SKM-1 (cell line): Measurements from ENCODE around the gene CDH8.
"Not testable (repeated sequence)": the region's sequence is repeated elsewhere in the genome, so short reads cannot be mapped to it uniquely, and the experiment has no call there.

ENCODE experiments used
- DNase-seq: peaks from one replicate; lab custom pipeline; 2025; ENCODE audit not compliant: unreplicated experiment; lab: John Stamatoyannopoulos, UW

Gene CDH8

GRCh38 chr16:61937646-61938045 is 98.6 kb downstream of the CDH8 start:
- DNase-seq: no peak

- no peak for DNase-seq
Observed at GRCh38 chr16:61936522-61936921, 99.7 kb downstream of the CDH8 start.

- no peak for DNase-seq
Observed at GRCh38 chr16:61934601-61935000, 101.6 kb downstream of the CDH8 start.

GRCh38 chr16:61929776-61930175 is 106.5 kb downstream of the CDH8 start:
- no peak for DNase-seq

GRCh38 chr16:61926766-61927165 is 109.5 kb downstream of the CDH8 start:
- DNase-seq: no peak

- no peak for DNase-seq
Observed at GRCh38 chr16:61923629-61924028, 112.6 kb downstream of the CDH8 start.

GRCh38 chr16:61921373-61921772 is 114.9 kb downstream of the CDH8 start:
- no peak for DNase-seq

GRCh38 chr16:61917865-61918826 is 118.1 kb downstream of the CDH8 start:
- DNase-seq: not testable (repeated sequence)

- no peak for DNase-seq
Observed at GRCh38 chr16:61915569-61915968, 120.7 kb downstream of the CDH8 start.

GRCh38 chr16:61909074-61909473 is 127.2 kb downstream of the CDH8 start:
- DNase-seq: no peak

- DNase-seq: no peak
Observed at GRCh38 chr16:61908426-61908825, 127.8 kb downstream of the CDH8 start.

GRCh38 chr16:61901689-61902088 is 134.5 kb downstream of the CDH8 start:
- DNase-seq: no peak

- no peak for DNase-seq
Observed at GRCh38 chr16:61900482-61900881, 135.8 kb downstream of the CDH8 start.

GRCh38 chr16:61897657-61898056 is 138.6 kb downstream of the CDH8 start:
- DNase-seq: no peak

GRCh38 chr16:61892531-61892930 is 143.7 kb downstream of the CDH8 start:
- no peak for DNase-seq

- DNase-seq: no peak
Observed at GRCh38 chr16:61891460-61891859, 144.8 kb downstream of the CDH8 start.

- DNase-seq: no peak
Observed at GRCh38 chr16:61890386-61890785, 145.9 kb downstream of the CDH8 start.

- DNase-seq: peak; percentile 68
Observed at GRCh38 chr16:61887903-61888302, 148.3 kb downstream of the CDH8 start.

GRCh38 chr16:61885343-61885742 is 150.9 kb downstream of the CDH8 start:
- DNase-seq: no peak

- no peak for DNase-seq
Observed at GRCh38 chr16:61879306-61879705, 156.9 kb downstream of the CDH8 start.

- DNase-seq: no peak
Observed at GRCh38 chr16:61877436-61877835, 158.8 kb downstream of the CDH8 start.

GRCh38 chr16:61872778-61873119 is 163.5 kb downstream of the CDH8 start:
- DNase-seq: no peak
